Activated B cell treated with CpG ODN at 0.5 μM for 24 hours (primary cell): ENCODE results near the gene PHC2. TPM values are rescaled to one million over a fixed set of nuclear protein-coding genes. Genes with fewer than 3 reads are reported as not detected.

Experiments used
- ATAC-seq: fragments of 200-7000 bp; cut with Tn5 transposase; one replicate; pipeline ENCODE4 v1.10.0; 2021; ENCODE audit warnings: low read depth, mild to moderate bottlenecking, moderate library complexity
- CTCF ChIA-PET: fragments of 350-600 bp; sonication (Branson Sonifier 250); formaldehyde crosslinking; loops from one replicate; lab custom pipeline; 2021; ENCODE audit warnings: antibody characterized with exemption; lab: Charles Lee
- POLR2A ChIA-PET: fragments of 350-600 bp; sonication (Branson Sonifier 250); formaldehyde crosslinking; loops from one replicate; lab custom pipeline; 2021; ENCODE audit warnings: antibody characterized with exemption; lab: Charles Lee
- DNase-seq: peaks from one replicate; pipeline ENCODE4 v3.0.0; 2022
- H3K27ac Mint-ChIP-seq: one replicate; pipeline ENCODE4 v1.8.0; 2020; ENCODE audit warnings: mixed read lengths
- H3K27me3 Mint-ChIP-seq: one replicate; pipeline ENCODE4 v1.8.0; 2021; ENCODE audit warnings: mixed read lengths
- H3K36me3 Mint-ChIP-seq: one replicate; pipeline ENCODE4 v1.8.0; 2021; ENCODE audit warnings: low read depth, mixed read lengths
- H3K4me1 Mint-ChIP-seq: one replicate; pipeline ENCODE4 v1.8.0; 2021; ENCODE audit warnings: mixed read lengths
- H3K4me3 Mint-ChIP-seq: one replicate; pipeline ENCODE4 v1.8.0; 2020; ENCODE audit warnings: mild to moderate bottlenecking, mixed read lengths
- H3K9me3 Mint-ChIP-seq: one replicate; pipeline ENCODE4 v1.8.0; 2020; ENCODE audit warnings: mixed read lengths
- intact Hi-C: fragments of 100-400 bp; cut with micrococcal nuclease; formaldehyde crosslinking; loops from one replicate; pipeline ENCODE4 v1.15.1; 2024
- total RNA-seq: library from RNA; stranded (reverse); gene quantifications from 2 replicates; pipeline ENCODE4 v1.2.3, GENCODE V29; 2022
- TF ChIP-seq, protein P1 (sequence below): fragments of 200-600 bp; IDR thresholded peaks from one replicate; pipeline ENCODE4 v1.8.0; 2022; ENCODE audit warnings: antibody characterized with exemption, mild to moderate bottlenecking

Gene PHC2
- total RNA-seq, 1 donor from 2014 or later, result 16.4 TPM

DNA sequence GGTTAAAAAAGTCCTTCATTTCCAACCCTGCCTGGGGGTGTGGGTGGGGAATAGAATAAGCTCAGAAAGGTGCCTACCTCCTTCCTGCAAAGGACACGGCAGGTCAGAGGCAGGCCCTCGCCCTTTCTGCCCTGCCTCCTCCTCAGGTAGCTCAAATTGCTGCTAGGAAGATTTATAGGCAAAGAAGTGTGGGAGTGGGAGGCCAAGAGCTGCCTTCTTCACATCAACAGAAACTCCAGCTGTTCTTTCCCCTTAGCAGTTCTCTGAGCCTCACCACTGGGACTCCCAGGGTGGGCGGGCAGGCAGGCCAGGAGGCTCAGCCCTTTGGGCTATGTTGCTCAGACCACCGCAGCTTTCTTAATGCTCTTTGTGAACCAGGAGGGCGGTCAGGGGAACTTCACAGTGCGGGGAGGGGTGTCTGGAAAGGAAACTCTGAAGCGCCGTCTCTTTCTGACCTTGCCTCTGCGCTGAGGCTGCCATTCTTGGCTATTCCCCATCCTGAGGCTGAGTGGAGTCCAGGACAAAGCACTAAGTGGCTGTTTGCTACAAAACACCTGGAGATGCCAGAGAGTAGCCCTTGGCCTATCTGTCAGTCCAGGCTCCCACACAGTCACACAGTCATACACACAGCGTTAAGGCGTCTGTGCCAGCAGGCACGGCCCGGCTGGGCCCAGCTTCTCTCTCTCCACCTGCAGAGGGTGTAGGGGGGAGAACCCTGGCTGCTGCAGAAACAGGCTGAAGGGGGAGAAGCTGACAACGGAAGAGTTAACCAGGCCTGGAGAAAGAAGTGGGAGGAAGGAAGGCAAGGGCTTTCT lies 107.0 kb downstream of the PHC2 start:
- H3K27ac Mint-ChIP-seq, result no peak overlapping the region
- ATAC-seq, result no peak

DNA sequence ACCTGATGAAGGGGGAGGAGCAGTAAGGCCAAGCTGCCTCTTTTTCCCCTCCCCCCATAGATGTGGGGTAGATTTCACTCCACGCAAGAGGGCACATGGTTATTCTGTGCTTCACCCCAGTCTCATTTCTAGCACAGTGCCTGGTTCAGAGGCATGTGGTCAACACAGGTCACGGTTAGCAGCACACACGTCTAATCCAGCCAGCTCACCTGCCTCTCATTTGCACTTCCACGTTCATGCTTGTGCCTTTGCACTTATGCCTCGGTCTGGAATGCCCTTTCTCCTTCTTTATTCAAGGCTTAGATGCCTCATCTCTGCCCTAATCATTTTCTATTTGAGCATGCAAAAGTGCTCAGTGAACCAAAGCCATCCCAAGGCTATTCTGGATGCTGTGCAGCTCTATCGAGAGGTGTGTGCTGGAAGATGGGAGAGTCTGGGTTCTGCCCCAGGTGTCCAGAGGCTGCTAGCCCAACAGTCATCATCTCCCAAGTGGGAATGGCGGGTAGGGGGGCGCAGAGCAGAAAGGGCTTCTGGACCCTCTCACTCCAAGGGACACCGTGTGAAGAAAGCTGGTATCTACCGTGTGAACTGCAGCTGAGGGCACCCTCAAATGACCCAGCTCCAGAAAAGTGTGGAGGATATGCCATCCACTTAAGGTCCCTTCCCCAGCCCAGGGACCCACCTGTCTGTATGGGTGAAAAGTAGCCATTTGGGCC lies 107.9 kb downstream of the PHC2 start:
- TF ChIP-seq, protein P1, sequence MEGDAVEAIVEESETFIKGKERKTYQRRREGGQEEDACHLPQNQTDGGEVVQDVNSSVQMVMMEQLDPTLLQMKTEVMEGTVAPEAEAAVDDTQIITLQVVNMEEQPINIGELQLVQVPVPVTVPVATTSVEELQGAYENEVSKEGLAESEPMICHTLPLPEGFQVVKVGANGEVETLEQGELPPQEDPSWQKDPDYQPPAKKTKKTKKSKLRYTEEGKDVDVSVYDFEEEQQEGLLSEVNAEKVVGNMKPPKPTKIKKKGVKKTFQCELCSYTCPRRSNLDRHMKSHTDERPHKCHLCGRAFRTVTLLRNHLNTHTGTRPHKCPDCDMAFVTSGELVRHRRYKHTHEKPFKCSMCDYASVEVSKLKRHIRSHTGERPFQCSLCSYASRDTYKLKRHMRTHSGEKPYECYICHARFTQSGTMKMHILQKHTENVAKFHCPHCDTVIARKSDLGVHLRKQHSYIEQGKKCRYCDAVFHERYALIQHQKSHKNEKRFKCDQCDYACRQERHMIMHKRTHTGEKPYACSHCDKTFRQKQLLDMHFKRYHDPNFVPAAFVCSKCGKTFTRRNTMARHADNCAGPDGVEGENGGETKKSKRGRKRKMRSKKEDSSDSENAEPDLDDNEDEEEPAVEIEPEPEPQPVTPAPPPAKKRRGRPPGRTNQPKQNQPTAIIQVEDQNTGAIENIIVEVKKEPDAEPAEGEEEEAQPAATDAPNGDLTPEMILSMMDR, result no peak
- ChIA-PET CTCF (no interaction called here), POLR2A (interaction anchor here (1.2 kb wide), 1 partner anchor 27 kb away, joined by 3 read pairs; no protein-coding TSS in a partner anchor)
- intact Hi-C loops, result no loop called here
- no peaks in the 10 kb centered on the region for H3K9me3 Mint-ChIP-seq
- no peaks in the 10 kb centered on the region for H3K4me1 Mint-ChIP-seq
- H3K4me3 Mint-ChIP-seq, result no peak overlapping the region
- H3K27ac Mint-ChIP-seq, result no peak overlapping the region
- no peak for DNase-seq
- ATAC-seq, result no peak
- H3K27me3 Mint-ChIP-seq, result no peaks in the 10 kb centered on the region
- H3K36me3 Mint-ChIP-seq, result peaks cover 52% of the 10 kb centered on the region

More for the DNA sequence above, 107.0 kb downstream of the PHC2 start:
- no peak overlapping the region for H3K4me3 Mint-ChIP-seq
- intact Hi-C loops, result no loop called here
- H3K4me1 Mint-ChIP-seq, result no peaks in the 10 kb centered on the region
- ChIA-PET POLR2A (interaction anchor here (0.6 kb wide), 1 partner anchor 333 kb away, joined by 3 read pairs; no protein-coding TSS in a partner anchor), CTCF (no interaction called here)
- TF ChIP-seq, protein P1, result no peak
- peaks cover 60% of the 10 kb centered on the region for H3K36me3 Mint-ChIP-seq
- no peaks in the 10 kb centered on the region for H3K27me3 Mint-ChIP-seq
- H3K9me3 Mint-ChIP-seq, result no peaks in the 10 kb centered on the region
- no peak for DNase-seq

DNA sequence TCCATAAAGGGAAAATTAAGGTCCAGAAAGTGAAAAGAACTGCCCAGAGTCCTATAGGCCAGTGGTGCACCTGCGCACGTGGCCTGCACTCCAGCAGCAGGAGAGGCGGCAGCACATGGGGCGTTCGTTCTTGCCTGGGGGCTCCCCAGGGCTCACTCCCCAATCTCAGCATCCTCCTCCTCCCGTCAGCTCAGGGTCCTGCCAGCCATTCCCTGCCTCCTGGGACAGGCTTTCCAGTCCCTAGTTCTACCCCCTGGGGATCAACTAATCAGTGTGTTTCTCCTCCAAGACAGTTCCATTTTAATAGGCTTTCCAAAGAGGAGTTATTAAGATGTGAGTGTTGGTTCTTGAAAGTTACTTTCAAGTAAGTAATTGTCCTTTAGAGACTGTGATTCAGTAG lies 108.8 kb downstream of the PHC2 start:
- POLR2A ChIA-PET, result interaction anchor here (1.2 kb wide), 1 partner anchor 28 kb away, joined by 3 read pairs; no protein-coding TSS in a partner anchor
- Mint-ChIP-seq H3K9me3 (no peaks in the 10 kb centered on the region), H3K27ac (no peak overlapping the region), H3K36me3 (peaks cover 43% of the 10 kb centered on the region), H3K4me1 (no peaks in the 10 kb centered on the region), H3K27me3 (no peaks in the 10 kb centered on the region), H3K4me3 (no peak overlapping the region)
- DNase-seq (no peak), ATAC-seq (no peak)
- intact Hi-C loops, result no loop called here
- TF ChIP-seq, protein P1, result no peak
- CTCF ChIA-PET, result no interaction called here

DNA sequence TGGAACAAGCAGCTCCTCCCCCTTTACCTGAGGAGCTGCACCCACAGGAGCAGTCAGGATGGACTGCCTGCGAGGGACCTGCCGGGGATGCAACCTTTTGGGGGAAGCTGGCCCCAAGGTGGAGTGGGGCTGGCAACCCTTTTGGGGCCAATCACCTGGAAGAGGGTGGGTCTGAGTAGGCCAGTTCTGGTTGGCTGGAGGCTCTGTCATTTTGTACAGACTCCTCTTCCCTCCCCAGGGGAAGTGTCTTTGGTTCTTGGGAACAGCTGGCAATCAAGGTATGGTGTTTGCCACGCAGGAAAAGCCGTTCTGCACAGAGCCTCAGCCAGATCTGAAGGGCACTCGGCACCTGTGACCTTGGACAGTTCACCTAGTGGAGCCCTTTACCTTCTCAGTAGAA lies 109.7 kb downstream of the PHC2 start:
- POLR2A ChIA-PET, result no interaction called here
- DNase-seq, result no peak
- Mint-ChIP-seq H3K4me3 (no peak overlapping the region), H3K4me1 (no peaks in the 10 kb centered on the region), H3K36me3 (peaks cover 35% of the 10 kb centered on the region), H3K27me3 (no peaks in the 10 kb centered on the region), H3K9me3 (no peaks in the 10 kb centered on the region), H3K27ac (no peak overlapping the region)
- ATAC-seq, result no peak
- CTCF ChIA-PET, result no interaction called here
- intact Hi-C loops, result no loop called here
- TF ChIP-seq, protein P1, result no peak

DNA sequence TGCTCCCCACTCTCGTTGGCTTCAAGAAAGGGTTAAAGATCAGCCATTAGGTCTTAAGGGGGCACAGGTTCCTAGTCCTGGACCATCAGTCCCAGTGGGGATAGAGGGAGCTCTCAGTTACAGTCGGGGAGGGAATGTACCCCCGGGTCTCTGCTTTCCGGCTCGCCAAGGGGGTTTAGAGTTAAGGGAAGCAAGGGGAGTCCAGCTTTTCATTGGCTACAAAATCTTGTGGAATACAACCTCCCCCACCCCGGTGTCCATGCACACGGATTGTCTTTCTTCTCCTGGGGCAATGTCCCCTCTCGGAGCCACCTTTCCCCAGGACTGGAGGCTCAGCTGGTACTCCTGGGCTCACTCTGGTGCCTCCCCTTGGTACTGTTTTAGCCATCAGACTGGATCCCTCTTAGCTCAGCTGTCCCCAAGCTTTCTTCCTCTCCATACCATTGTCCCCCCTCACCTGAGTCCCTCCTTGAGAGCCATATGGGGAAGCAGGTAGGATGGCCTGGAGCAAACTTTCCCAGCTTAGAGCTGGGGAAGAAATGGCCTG lies 110.2 kb downstream of the PHC2 start, which contains the start of gene A3GALT2:
A3GALT2 (minus strand) TSS at position 480 of the 547 bp plus-strand sequence; CDS start at position 480, 0 bp downstream.
- H3K4me3 Mint-ChIP-seq, result no peak within 1 kb of the TSS
- H3K9me3 Mint-ChIP-seq, result no peaks in the 10 kb centered on the region
- TF ChIP-seq, protein P1, result no peak
- no peaks in the 10 kb centered on the region for H3K4me1 Mint-ChIP-seq
- ATAC-seq (no peak), DNase-seq (no peak)
- intact Hi-C loops, result no loop called here
- no peaks in the 10 kb centered on the region for H3K27me3 Mint-ChIP-seq
- ChIA-PET POLR2A (no interaction called here), CTCF (no interaction called here)
- H3K27ac Mint-ChIP-seq, result no peak within 1 kb of the TSS
- H3K36me3 Mint-ChIP-seq, result peaks cover 30% of the 10 kb centered on the region
